T47D (cell line): ENCODE results near the gene CCDC85C.

Experiments
- DNase-seq, 2 experiments: peaks; one replicate each; pipeline versions ENCODE4 v3.0.0 to v3.0.0-alpha.2; 2011 to 2012; ENCODE audit warnings: low read depth in 1 of 2, low spot score in 1 of 2
- JUND ChIP-seq: IDR thresholded peaks from 2 replicates; pipeline ENCODE4 v1.6.1; 2012; ENCODE audit warnings: low read depth
- in situ Hi-C: cut with HindIII; loops from 2 replicates; pipeline ENCODE4 v1.10.0; 2016; ENCODE audit warnings: low sequenced_read_pairs, low pct_unique_long_range_greater_than_20kb

The CCDC85C gene

GRCh38 chr14:99525699-99526080 lies 78.3 kb downstream of the CCDC85C start:
- TF ChIP-seq JUND, result no peak
- in situ Hi-C loops, result no loop called here

GRCh38 chr14:99524804-99525698 lies 79.0 kb downstream of the CCDC85C start:
- no peak for TF ChIP-seq JUND
- in situ Hi-C loops, result no loop called here
- peak; percentile 63 to 66 for DNase-seq

More at GRCh38 chr14:99525699-99526080, 78.3 kb downstream of the CCDC85C start:
- no peak for DNase-seq

- no peak for TF ChIP-seq JUND
- in situ Hi-C loops, result no loop called here
- no peak for DNase-seq
These were observed 79.8 kb downstream of the CCDC85C start for GRCh38 chr14:99524091-99524661.

- DNase-seq, result no peak
- TF ChIP-seq JUND, result no peak
- in situ Hi-C loops, result no loop called here
These were observed 80.3 kb downstream of the CCDC85C start for GRCh38 chr14:99523704-99524055.

- no peak for TF ChIP-seq JUND
- no peak for DNase-seq
- in situ Hi-C loops, result no loop called here
These were observed 80.9 kb downstream of the CCDC85C start for GRCh38 chr14:99522934-99523703.

- in situ Hi-C loops, result no loop called here
- no peak for TF ChIP-seq JUND
- DNase-seq, result no peak
These were observed 81.5 kb downstream of the CCDC85C start for GRCh38 chr14:99522457-99522891.

- in situ Hi-C loops, result no loop called here
- no peak for TF ChIP-seq JUND
- no peak for DNase-seq
These were observed 82.0 kb downstream of the CCDC85C start for GRCh38 chr14:99522025-99522401.

- DNase-seq, result no peak
- in situ Hi-C loops, result no loop called here
- TF ChIP-seq JUND, result no peak
These were observed 82.6 kb downstream of the CCDC85C start for GRCh38 chr14:99521176-99522024.

GRCh38 chr14:99520571-99521081 lies 83.4 kb downstream of the CCDC85C start:
- no peak for DNase-seq
- in situ Hi-C loops, result no loop called here
- no peak for TF ChIP-seq JUND

GRCh38 chr14:99519931-99520421 lies 84.0 kb downstream of the CCDC85C start:
- in situ Hi-C loops, result no loop called here

GRCh38 chr14:99519347-99519881 lies 84.6 kb downstream of the CCDC85C start:
- no peak for TF ChIP-seq JUND
- in situ Hi-C loops, result no loop called here
- DNase-seq, result no peak

More at GRCh38 chr14:99519931-99520421, 84.0 kb downstream of the CCDC85C start:
- no peak for TF ChIP-seq JUND
- DNase-seq, result no peak
